HG03378 (cell line): Measurements from ENCODE around the gene ZNF823.

Experiments used
- ATAC-seq: cut with Tn5 transposase; IDR thresholded peaks from one replicate; pipeline ENCODE4 v1.9.1; 2021; ENCODE audit warnings: mild to moderate bottlenecking, moderate library complexity; ENCODE audit not compliant: unreplicated experiment

The ZNF823 gene

DNA sequence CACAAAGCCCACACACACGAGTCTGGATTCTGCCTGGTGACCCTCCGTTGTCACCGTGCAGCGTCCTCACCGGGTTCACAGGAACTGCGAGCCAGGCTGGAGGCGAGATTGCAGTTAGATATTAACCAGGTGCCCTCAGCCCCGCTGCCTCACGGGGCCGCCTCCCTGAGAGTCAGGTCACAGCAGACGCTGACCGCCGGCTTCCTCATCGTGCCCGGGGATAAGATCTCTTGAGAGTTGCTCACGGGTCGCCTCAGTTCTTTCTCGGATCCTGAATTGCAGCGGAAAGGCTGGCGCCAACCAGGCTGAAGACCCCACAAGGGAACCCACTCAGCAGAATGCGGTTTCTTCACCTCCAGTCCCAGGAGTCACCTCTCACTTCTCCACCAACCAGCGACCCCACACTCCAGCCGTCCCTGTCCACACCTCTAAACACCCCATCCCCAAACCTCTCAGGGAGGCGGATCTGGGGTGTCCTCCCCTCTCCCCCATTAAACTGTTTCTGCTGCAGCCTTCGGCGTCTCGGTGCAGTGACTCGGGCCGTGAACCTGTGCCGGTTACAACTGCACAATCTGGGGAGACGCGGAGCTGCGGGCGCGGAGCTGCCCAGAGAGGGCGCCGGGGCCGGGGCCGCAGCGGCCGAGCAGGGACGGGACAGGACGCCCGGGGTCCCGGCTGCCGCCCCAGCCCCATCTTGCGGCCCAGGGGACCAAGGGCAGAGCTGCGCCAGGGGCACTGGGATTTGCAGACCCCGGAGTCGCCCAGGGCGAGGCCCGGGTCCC, 591 bp downstream of the ZNF823 start:
- ATAC-seq, result peak; percentile 31

- ATAC-seq, result no peak
Observed at GRCh38 chr19:11736696-11737095, 2.0 kb downstream of the ZNF823 start.

DNA sequence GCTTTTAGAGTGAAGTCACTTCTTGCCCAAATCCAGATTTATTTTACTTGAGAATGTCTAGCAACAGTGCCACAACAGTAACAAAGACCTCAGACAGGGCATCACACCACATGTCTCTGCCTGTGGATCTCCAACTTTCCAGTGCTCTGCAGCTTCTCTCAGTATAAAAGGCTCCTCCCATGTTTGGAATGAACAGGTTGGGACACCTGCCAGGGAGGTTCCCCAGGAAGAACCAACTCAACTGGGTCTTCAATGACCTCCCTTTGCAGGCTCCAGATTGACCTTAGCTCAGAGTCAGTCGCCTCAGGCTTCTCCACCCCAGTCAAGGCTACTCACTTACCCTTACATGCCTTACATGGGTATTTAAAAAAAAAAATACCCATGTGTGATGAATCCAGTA, 3.4 kb downstream of the ZNF823 start:
- ATAC-seq, result no peak

DNA sequence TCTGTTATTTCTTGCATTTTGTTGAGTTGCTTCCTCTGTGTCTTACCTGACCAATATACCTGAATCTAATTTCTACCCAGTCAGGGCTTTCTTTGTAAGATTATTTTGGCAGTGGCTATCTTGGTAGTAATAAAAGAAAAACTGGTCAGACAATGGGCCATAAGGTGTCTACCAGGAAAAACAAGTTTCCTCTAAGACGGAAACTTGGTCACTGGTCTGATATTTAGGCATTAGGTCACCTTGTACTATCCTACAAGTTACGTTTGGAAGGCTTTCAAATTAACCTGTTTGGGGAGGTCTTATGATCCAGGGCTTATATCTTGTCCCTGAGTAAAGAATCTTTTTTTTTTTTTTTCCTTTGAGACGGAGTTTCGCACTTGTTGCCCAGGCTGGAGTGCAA, 9.2 kb downstream of the ZNF823 start:
- no peak for ATAC-seq

DNA sequence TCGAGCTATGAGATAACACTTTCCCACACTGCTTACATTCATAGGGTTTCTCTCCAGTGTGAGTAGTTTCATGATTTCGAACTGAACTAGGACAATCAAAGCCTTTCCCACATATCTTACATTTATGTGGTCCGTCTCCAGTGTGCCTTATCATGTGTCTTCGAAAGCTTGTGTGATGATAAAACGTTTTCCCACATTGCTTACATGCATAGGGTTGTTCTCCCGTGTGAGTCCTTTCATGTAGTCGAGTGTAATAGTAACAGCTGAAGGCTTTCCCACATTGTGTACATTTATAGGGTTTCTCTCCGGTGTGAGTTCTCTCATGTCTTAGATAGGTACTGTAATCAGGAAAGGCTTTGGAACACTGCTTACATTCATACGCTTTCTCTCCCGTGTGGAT, 16.3 kb downstream of the ZNF823 start:
- ATAC-seq, result no peak

GRCh38 chr19:11721681-11722080, 17.1 kb downstream of the ZNF823 start:
- ATAC-seq, result no peak

GRCh38 chr19:11710313-11710712, 28.4 kb downstream of the ZNF823 start:
- ATAC-seq, result no peak

GRCh38 chr19:11708457-11708856, 30.3 kb downstream of the ZNF823 start:
- ATAC-seq, result no peak

GRCh38 chr19:11705474-11705873, 33.3 kb downstream of the ZNF823 start:
- no peak for ATAC-seq

GRCh38 chr19:11704626-11705025, 34.1 kb downstream of the ZNF823 start:
- no peak for ATAC-seq

GRCh38 chr19:11699931-11700794, 38.6 kb downstream of the ZNF823 start:
- ATAC-seq, result no peak

- ATAC-seq, result no peak
Observed at GRCh38 chr19:11698231-11698630, 40.5 kb downstream of the ZNF823 start.

GRCh38 chr19:11697284-11697855, 41.4 kb downstream of the ZNF823 start:
- no peak for ATAC-seq

- ATAC-seq, result peak; percentile 74
Observed at GRCh38 chr19:11694533-11695439, 44.0 kb downstream of the ZNF823 start.

- ATAC-seq, result no peak
Observed at GRCh38 chr19:11693505-11694499, 44.9 kb downstream of the ZNF823 start.

DNA sequence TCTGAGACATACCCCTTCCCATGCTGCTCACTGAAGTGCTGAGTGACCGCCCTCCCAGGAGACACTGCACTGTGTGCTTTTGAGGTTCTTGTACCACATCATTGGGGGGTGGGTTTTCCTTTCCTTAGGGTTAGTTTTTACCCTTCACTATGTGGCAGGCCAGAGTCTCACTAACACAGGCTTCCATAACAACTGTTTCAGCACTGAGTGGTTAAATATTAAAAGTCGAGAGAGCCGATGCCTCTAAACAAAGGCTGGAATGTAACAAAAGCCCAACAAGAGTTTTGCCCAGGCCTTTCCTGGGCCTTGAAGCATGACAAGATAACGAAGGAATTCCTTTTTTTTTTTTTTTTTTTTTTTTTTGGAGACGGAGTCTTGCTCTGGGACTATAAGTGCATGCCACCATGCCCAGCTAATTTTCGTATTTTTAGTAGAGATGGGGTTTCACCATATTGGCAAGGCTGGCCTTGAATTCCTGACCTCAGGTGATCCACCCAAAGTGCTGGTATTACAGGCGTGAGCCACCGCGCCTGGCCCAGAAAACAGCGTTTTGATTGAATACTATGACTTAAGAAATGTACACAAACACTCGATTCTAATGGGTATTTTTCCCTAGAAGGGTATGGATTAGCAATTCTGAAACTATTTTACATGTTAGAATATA, 46.5 kb downstream of the ZNF823 start:
- ATAC-seq, result no peak

- ATAC-seq, result no peak
Observed at GRCh38 chr19:11685676-11686650, 52.8 kb downstream of the ZNF823 start.
